ENCODE data around the gene EDC3. TPM values are rescaled to one million over a fixed set of nuclear protein-coding genes. Genes with fewer than 3 reads are reported as not detected.
A peak's percentile ranks its signal among the peaks of the same experiment; 100 is the strongest.
"Not testable (repeated sequence)": the region's sequence is repeated elsewhere in the genome, so short reads cannot be mapped to it uniquely, and the experiment has no call there.

EDC3 gene
- total RNA-seq, 4 donors from 2014 or later: 13.0 to 52.4 (median 23.5) TPM

GRCh38 chr15:74732846-74733245 lies 37.0 kb upstream of the EDC3 start:
- TF ChIP-seq EP300 (IDR thresholded peaks at IDR 0.05) (no peak), CTCF (IDR thresholded peaks at IDR 0.05) (no peak), POLR2A (IDR thresholded peaks at IDR 0.05) (no peak), POLR2AphosphoS5 (IDR thresholded peaks at IDR 0.05) (no peak)
- H3K36me3 ChIP-seq: no peaks in the 10 kb centered on the region
- no peak overlapping the region for H3K27ac ChIP-seq
- H3K27me3 ChIP-seq: peaks cover 77% of the 10 kb centered on the region
- WGBS: 92% methylated on average over 3 of the region's 5 CpGs
- H3K4me3 ChIP-seq: no peak overlapping the region
- DNase-seq (ENCODE audit: low spot score in 2 of 2): peak in 1 of 2 donors; percentile 5
- H3K4me1 ChIP-seq: no peaks in the 10 kb centered on the region
- no peaks in the 10 kb centered on the region for H3K9me3 ChIP-seq

- 79% methylated on average over 5 of the region's 7 CpGs for WGBS
- Histone ChIP-seq H3K36me3 (no peaks in the 10 kb centered on the region), H3K4me3 (no peak overlapping the region), H3K27ac (no peak overlapping the region), H3K27me3 (peaks cover 81% of the 10 kb centered on the region), H3K4me1 (peaks cover 14% of the 10 kb centered on the region), H3K9me3 (no peaks in the 10 kb centered on the region)
- no peak for TF ChIP-seq CTCF (IDR thresholded peaks at IDR 0.05)
- no peak for TF ChIP-seq EP300 (IDR thresholded peaks at IDR 0.05)
- TF ChIP-seq POLR2A (IDR thresholded peaks at IDR 0.05): no peak
- no peak for TF ChIP-seq POLR2AphosphoS5 (IDR thresholded peaks at IDR 0.05)
- peak in 1 of 2 donors; percentile 57 for DNase-seq (ENCODE audit: low spot score in 2 of 2)
Observed at GRCh38 chr15:74730619-74731316, 34.9 kb upstream of the EDC3 start.

- Histone ChIP-seq H3K4me1 (peaks cover 23% of the 10 kb centered on the region), H3K27me3 (peaks cover 77% of the 10 kb centered on the region)
- DNase-seq (ENCODE audit: low spot score in 2 of 2); H3K4me3 ChIP-seq; H3K9me3 ChIP-seq; H3K27ac ChIP-seq; H3K36me3 ChIP-seq: not testable (repeated sequence)
- WGBS: 73% methylated on average over 6 of the region's 6 CpGs
Observed at GRCh38 chr15:74729372-74729771, 33.5 kb upstream of the EDC3 start.

- not testable (repeated sequence) for H3K9me3 ChIP-seq, H3K27ac ChIP-seq, H3K4me3 ChIP-seq, H3K36me3 ChIP-seq
- WGBS: no CpG with 5 or more reads among the region's 30 CpGs
- peak; percentile 40 to 53 for DNase-seq (ENCODE audit: low spot score in 2 of 2)
- Histone ChIP-seq H3K27me3 (peaks cover 70% of the 10 kb centered on the region), H3K4me1 (peaks cover 23% of the 10 kb centered on the region)
Observed at GRCh38 chr15:74728699-74729098, 32.9 kb upstream of the EDC3 start.

- H3K4me3 ChIP-seq: no peak overlapping the region
- H3K36me3 ChIP-seq: no peaks in the 10 kb centered on the region
- TF ChIP-seq CTCF (IDR thresholded peaks at IDR 0.05) (no peak), POLR2A (IDR thresholded peaks at IDR 0.05) (no peak)
- H3K4me1 ChIP-seq: peaks cover 23% of the 10 kb centered on the region
- WGBS: 64% methylated on average over 7 of the region's 7 CpGs
- peaks cover 62% of the 10 kb centered on the region for H3K27me3 ChIP-seq
- DNase-seq (ENCODE audit: low spot score in 2 of 2): peak; percentile 34 to 35
- H3K27ac ChIP-seq: no peak overlapping the region
- H3K9me3 ChIP-seq: no peaks in the 10 kb centered on the region
Observed at GRCh38 chr15:74727727-74728126, 31.9 kb upstream of the EDC3 start.

- Histone ChIP-seq H3K4me3 (peak overlapping the region; percentile 59), H3K36me3 (no peaks in the 10 kb centered on the region), H3K27me3 (peaks cover 53% of the 10 kb centered on the region), H3K27ac (no peak overlapping the region), H3K9me3 (no peaks in the 10 kb centered on the region), H3K4me1 (peaks cover 23% of the 10 kb centered on the region)
- TF ChIP-seq POLR2AphosphoS5 (IDR thresholded peaks at IDR 0.05) (no peak), EP300 (IDR thresholded peaks at IDR 0.05) (no peak), CTCF (IDR thresholded peaks at IDR 0.05) (no peak), POLR2A (IDR thresholded peaks at IDR 0.05) (no peak)
- WGBS: 34% methylated on average over 24 of the region's 24 CpGs
- DNase-seq (ENCODE audit: low spot score in 2 of 2): peak in 1 of 2 donors; percentile 35
Observed at GRCh38 chr15:74726774-74727164, 30.9 kb upstream of the EDC3 start.
